GM21786 (cell line): ENCODE results near the gene TGM1.
A peak's percentile ranks its signal among the peaks of the same experiment; 100 is the strongest.

Experiments used
- ATAC-seq: cut with Tn5 transposase; IDR thresholded peaks from one replicate; pipeline ENCODE4 v1.9.1; 2021; ENCODE audit not compliant: unreplicated experiment

The TGM1 gene

DNA sequence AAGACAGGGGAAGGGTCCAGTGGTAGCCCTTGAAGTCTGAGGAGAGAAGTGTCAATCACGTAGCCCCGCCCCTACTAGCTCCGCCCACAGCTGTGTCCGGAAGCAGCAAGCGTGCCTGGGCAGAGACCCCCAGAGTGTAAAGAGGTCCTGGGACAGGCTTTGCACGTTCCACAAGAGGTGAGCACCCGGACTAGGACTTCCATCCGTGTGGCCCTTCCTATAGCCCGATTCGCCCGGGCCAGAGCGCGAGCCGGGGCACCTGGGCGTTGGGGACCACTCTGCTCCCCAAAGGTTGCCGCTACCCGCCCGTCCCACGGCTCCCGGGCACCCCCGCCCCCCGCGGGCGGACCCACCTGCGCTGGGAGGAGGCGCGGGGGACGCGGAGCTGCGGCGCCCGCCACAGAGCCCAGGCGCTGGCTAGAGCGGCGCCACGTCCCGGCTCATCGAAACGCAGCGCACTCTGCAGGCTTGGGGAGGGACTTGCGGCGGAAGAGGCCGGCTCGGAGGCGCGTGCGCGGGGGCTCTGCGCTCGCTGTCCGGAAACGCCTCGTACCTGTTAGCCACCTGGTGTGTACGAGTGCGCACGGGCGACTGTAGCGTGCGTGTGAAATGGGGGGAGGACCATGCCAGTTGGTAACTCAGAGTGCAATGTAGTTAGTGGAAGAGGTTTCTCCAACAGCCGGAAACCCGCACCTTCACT, 8.3 kb upstream of the TGM1 start, which contains the start of gene RABGGTA:
TSS of gene RABGGTA (minus strand) at position 464 of the 700 bp plus-strand sequence. CDS start 482 bp downstream, outside the sequence.
- ATAC-seq, result peak; percentile 82

GRCh38 chr14:24270537-24271133, 7.7 kb upstream of the TGM1 start:
- no peak for ATAC-seq

DNA sequence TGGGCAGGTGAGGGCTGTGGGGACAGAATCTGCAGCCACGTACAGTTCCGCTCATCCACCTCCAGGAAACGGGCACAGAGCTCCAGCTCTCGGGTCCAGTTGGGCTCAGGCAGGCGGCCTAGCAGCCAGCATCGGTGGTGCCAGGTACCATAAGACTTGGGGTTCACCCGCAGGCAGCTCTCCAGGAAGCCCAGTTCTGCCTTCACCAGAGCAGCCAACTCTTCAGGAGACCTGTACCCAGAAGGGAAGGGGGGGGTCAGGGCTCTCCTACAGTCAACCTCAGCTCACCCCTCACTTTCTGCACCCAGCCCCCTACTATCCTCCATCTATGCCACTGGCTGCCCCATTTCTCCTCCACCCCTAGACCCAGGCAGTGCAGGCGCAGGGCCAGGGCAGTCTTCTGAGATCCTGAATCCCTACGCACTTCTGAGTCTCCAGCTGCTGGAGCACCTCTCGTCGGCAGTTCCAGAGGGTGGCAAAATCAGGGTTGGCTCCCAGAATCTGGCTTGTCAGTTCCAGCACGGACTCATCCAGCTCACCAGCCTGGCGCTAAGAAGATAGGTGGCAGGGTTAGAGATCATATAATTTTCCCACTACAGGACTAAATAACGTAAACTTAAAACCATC, 7.0 kb upstream of the TGM1 start:
- ATAC-seq, result no peak

DNA sequence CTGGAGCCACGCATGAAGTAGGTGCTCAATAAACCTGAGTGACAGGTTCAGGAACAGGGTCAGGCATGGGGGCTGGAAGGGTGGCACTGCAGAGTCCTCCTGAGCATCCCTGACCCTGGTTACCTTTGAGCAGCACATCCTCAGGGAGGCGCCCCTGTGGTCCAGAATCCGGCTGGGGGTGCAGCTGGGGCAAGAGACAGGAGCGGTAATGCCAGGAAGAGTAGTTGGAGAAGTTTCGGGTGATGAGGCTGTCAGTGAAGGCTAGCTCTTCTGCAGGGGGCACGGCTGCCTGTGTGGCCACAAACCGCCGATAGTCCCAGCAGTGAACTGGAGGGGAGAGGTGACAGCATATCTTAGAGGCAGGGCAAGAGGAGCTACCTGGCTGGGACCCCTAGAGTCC, 6.4 kb upstream of the TGM1 start:
- no peak for ATAC-seq

DNA sequence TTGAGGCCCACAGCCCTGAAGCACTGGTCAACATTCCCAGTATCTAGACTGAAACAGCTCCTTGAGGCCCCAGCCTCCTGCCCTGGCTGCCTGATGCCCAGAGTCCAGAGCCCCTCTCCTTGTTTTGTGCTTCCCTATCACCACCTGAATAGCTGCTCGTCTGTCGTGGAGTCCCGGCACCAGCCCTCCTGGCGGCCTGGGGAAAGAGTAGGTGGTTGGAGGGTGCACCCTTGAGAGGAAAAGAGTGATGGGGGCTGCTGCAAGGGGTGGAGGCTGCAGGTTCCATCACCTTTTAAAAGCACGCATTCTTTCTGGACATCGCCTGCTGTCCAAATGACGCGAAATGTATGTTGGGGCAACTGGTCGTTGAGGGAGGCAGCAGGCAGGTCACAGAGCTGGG, 5.2 kb upstream of the TGM1 start:
- no peak for ATAC-seq

DNA sequence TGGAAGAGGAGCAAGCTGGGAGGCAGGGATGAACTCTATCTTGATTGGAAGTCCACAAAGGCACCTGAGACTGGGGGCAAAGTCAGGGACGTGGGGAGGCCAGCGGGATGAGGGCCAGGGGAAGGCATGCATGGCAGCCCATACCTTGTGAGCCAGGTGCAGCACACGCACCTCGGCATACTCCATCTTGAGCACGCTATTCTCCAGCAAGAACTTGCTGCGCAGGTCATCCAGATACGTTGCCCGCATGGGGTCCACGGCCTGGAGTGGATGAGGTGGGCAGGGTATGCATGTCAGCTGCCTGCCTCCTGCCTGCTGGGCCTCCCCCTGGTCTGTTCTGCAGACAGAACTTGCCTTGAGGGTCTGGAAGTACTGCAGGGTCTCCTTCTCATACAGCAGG, 4.5 kb upstream of the TGM1 start:
- no peak for ATAC-seq

DNA sequence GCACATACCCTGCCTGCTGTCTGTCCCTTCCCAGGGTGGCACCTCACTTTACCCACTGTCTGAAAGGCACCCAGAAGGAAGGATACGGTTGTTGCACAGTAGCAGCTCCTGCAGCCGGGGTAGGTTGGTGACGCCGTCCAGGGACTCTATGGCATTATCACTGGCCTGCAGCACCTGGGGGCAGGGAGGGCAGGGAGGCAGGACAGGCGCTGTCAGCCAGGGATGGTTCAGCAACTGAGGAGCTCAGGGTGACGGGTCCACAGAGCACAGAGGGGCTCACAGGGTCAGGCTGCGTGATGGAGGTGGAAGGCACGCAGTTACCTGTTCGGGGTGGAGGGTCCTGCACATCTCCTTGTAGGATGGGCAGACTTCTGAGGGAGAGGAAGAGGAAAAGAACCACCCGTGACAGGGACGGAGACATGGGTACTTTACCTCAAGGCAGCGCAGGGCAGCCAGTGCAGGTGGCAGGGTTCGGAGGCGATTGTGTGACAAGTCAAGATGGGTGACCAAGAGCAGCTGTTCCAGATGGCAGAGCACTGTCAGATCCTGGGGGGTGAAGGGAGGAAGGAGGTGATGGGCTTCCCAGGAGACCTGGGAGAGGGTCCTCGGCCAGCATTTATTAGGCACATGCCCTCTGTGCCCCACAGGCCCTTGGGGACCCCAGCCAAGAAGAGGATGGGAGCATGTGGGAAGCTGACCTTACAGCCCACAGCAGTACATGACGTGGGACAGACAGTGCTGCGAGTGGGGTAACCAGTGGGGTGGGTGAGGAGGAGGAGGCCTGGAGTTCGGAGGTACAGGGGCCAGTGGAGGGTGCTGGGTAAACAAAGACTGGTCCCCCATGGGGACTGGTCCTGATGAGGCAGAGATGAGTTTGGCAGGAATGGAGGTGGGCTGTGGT, 3.6 kb upstream of the TGM1 start:
- ATAC-seq, result no peak

DNA sequence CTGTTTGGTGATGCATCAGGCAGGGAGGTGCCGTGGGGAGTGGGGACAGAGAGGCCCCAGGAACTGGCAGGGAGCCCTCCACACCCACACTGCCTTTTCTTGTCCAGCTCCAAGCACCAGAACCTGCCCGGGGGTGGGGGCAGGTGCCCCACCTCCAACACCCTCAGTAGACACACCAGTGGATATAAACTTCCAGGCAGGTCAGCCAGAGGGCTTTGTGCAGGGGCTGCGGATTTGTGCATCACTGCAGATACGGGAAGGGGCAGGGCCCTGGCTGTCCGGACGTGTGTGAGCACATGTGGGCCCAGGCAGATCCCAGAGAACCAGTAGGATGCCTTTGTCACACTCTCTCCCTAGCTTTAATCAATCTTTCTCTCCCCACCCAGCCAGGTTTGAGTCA, 1.3 kb upstream of the TGM1 start:
- no peak for ATAC-seq

GRCh38 chr14:24263848-24264247, 871 bp upstream of the TGM1 start:
- no peak for ATAC-seq

- ATAC-seq, result no peak
These were observed 1.0 kb downstream of the TGM1 start for GRCh38 chr14:24261969-24262327.

DNA sequence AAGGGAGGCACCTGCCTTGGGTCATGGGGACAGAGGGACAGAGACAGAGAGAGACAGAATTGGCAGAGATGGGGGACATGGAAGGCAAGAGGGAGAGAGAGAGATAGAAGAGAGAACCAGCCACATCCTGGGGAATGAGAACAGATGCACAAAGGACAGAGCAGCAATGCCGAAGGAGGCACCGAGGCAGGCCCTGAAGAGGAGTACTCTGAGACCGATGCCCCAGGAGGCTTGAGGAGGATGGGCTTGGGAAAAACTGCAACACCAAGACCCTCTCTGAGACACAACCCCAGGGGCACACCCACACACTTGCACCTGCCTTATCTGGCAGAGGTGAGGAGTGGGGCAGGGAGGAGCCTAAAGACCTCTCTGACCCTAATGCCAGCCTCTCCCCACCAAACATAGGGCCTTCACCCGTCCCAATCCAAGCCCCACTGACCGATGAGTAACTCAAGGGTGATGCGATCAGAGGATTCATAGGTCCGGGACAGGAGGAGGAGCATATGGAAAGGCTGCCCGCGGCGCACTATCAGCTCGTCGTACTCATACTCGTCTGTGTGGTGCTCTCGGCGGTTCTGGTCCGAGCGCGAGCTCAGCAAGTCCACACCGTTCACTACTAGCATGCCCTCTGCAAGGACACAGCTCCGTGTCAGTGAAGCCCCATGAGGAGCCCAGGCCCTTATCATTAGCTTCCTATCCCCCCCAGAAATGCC, 1.6 kb downstream of the TGM1 start:
- no peak for ATAC-seq

DNA sequence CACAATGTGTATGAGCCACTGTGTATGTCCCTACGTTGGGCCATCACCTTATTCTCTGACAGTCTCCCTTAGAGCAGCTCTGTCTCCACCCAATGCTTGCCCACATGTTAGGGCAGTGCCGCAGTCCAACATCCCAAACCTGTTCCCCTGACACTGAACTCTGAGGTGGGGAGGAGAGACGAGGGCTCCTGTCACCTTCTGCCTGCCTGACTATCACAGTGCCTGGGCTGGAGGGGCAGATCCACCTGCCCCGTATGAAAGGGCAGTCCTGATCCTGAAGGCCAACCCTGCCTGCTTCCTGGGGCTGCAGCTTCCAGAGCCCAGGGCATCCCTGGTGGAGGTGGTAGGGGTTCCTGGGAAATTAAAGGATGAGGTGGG, 2.2 kb downstream of the TGM1 start:
- no peak for ATAC-seq

DNA sequence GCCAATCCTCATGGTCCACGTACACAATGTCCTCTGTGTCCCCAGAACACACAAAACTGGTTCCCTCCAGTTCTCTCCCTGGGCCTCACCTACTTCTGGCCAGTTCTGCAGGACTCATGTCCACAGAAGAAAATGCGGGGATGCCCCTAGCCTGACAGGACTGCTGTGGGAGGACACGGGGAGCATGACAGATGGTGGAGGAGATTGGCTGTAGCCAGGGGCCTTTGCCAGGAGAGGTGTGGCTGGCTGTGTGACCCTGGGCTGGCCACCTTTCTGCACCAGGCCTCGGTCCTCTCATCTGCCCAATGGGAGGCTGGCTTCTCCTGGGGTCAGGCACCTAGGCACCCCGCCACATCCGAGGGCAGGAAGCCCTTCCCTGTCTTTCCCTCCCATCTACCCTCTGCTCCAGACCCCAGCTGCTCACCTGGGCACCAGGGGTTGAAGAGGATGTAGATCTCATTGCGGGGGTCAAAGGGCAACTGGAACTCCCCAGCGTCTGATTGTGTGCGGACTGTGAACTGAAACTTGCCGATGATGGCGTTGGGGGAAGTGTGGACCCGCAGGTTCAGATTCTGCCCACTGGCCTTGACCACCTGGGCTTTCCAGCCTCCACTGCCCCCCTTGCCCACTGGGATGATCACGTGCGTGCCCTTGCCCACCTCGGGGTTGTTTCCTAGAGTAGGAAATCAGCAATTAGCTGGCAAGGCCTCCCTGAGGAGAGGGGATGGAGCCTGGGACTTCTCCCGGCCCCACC, 2.8 kb downstream of the TGM1 start:
- no peak for ATAC-seq

- no peak for ATAC-seq
These were observed 3.5 kb downstream of the TGM1 start for GRCh38 chr14:24259282-24260025.

- ATAC-seq, result no peak
These were observed 4.3 kb downstream of the TGM1 start for GRCh38 chr14:24258548-24259265.

DNA sequence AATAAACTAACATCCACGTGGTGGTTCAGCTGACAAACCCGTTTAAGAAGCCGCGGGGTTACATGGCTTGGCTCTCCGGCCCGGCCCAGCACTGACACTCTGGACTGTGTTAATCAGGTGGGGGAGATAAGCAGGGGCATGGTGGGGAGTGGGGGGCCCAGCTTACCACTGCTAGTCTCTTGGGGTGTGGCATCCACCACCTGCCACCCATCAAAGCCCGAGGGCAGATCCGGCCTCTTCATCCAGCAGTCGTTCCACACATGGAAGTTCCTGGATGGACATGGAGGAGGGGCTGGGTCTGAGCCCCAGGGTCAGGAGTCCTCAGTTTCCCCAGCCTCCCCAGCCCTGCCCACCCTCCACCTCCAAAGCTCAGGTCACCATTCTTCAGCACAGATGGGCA, 4.9 kb downstream of the TGM1 start:
- no peak for ATAC-seq

- no peak for ATAC-seq
These were observed 6.0 kb downstream of the TGM1 start for GRCh38 chr14:24256960-24257359.

DNA sequence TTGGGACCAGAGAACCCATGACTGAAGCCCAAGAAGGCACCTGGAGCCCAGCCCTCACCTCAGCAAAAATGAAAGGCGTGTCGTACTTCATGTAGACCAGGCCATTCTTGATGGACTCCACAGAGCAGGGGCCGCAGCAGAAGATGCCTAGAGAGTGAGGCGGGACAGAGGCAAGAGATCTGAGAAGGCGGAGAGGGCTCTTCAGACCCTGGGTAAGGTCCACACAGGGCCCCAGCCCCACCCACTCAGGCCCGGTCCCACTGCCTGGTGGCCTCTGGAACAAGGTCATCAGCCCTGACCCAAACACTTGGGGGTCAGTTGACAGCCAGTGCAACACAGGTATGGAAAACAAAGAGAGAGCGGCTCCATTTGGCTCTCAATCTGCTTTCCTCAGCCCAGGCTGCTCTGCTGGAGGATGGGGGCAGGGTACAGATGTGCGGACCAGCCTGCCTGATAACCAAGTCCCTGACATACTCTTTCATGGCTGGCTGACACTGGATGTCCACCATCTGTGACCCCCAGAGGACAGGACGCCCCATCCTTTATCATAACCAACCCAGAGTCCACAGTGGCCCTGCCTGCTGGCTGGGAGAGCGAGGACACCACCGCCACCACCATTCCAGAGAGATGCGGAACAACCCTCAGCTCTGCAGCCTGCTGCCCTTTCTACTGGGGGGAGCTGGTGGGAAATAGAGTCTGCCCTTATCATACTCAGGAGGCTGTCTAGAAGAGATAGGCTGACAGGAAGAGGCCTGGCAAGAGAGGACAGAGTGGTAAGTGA, 6.9 kb downstream of the TGM1 start:
- no peak for ATAC-seq
